Posterior cingulate gyrus (tissue), 11 donors: ENCODE measurements around the gene HTR3E.
"Not testable (repeated sequence)": the region's sequence is repeated elsewhere in the genome, so short reads cannot be mapped to it uniquely, and the experiment has no call there.

Experiments used
- DNase-seq, 10 donors: peaks; one replicate each; pipeline versions ENCODE4 v3.0.0 to v3.0.0-alpha.2; 2020 to 2021; ENCODE audit warnings: mixed read lengths in 3 of 10
- intact Hi-C: fragments of 100-400 bp; cut with DNase I; formaldehyde crosslinking; loops from one replicate; pipeline ENCODE4 v1.15.1; 2023

Gene HTR3E

DNA sequence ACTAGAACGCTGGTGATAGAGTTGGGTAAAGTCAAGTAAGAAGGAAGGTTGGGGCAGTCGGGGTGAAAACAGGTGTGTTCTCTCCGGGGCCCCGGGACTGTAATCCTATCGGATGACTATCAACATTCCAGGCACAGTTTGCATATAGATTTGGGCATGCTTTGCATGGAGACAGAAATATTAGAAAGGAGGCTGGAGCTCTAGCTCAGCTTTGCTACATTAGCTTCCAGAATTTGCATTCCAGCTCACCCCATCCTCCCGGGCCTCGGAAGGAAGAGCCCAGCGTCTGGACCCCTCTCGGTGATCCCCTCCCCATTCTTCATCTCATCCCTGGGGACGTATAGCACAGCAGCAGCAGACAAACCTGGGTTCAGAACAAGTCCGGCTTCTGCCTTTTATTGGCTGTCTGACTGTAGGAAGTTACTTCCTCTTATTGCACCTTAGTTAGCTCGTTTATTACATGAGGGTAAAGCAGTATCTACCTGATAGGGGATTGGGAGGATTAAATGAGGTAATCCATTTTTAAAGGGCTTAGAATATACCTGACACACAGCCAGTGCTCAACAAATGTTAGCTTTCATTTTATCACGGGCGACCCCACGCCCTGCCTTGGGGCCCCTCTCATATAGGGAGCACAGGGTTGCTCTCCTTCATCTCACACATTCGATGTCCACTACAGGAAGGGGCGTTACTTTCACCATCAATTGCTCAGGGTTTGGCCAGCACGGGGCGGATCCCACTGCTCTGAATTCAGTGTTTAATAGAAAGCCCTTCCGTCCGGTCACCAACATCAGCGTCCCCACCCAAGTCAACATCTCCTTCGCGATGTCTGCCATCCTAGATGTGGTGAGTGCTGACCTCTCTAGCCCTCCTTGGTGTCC is 3.2 kb downstream of the HTR3E start:
- intact Hi-C loops, result no loop called here
- DNase-seq, result no peak

GRCh38 chr3:184110316-184110725 is 13.5 kb downstream of the HTR3E start:
- no peak for DNase-seq
- intact Hi-C loops, result no loop called here

DNA sequence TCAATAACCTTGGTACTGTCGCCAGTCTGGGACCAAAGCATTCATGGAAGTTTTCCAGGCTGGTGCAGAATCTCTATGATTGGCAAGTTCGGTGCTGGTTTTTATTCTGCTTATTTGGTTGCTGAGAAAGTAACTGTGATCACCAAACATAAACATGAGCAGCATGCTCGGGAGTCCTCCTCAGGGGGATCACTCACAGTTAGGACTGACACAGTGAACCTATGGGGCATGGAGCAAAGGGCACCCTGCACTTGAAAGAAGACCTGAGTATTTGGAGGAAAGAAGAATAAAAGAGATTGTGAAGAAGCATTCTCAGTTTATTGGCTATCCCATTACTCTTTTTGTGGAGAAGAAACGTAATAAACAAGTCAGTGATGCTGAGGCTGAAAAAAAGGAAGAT is 19.2 kb downstream of the HTR3E start:
- intact Hi-C loops, result no loop called here
- DNase-seq, result no peak

- DNase-seq, result no peak
- intact Hi-C loops, result no loop called here
These were observed 20.8 kb downstream of the HTR3E start for GRCh38 chr3:184117636-184118035.

GRCh38 chr3:184121031-184121430 is 24.2 kb downstream of the HTR3E start:
- DNase-seq, intact Hi-C loops: not testable (repeated sequence)

- DNase-seq, result no peak
- intact Hi-C loops, result no loop called here
These were observed 29.1 kb downstream of the HTR3E start for GRCh38 chr3:184126006-184126405.

- DNase-seq, result peak in 1 of 10 donors; percentile 56
- intact Hi-C loops, result no loop called here
These were observed 32.1 kb downstream of the HTR3E start for GRCh38 chr3:184129012-184129411.

GRCh38 chr3:184132945-184133344 is 36.1 kb downstream of the HTR3E start:
- intact Hi-C loops, result loop anchor here (10.0 kb wide), 2 partner anchors 112 to 238 kb away; partner anchors contain the start of genes ALG3 and EEF1AKMT4
- no peak for DNase-seq

GRCh38 chr3:184133840-184134745 is 37.2 kb downstream of the HTR3E start:
- intact Hi-C loops, result loop anchor here (1.0 to 10.0 kb wide), 3 partner anchors 21 to 239 kb away; partner anchors contain the start of genes ALG3, DVL3 and EEF1AKMT4
- DNase-seq, result peak; percentile 79 to 98 (median 86)

DNA sequence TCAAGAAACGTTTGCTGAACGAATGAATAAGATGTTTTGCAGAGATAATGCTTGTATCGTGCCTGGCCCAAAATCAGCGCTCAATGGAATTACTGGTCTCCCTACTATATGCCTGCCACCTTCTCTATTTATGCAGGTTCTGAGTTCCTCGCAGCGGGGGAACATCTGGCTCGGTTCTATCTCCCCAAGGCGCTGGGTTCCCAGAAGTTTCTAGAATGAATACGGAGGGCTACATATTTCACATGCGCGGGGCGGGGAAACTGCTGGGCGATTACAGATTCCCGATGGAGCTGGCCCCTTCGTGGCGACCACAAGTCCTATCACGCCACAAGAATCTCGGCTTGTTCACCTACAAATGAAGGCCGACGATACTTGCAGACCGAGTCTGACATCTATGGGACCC is 37.9 kb downstream of the HTR3E start:
- no peak for DNase-seq
- intact Hi-C loops, result loop anchor here (1.0 to 10.0 kb wide), 5 partner anchors 21 to 240 kb away; partner anchors contain the start of genes ABCC5, ALG3, DVL3 and EEF1AKMT4

DNA sequence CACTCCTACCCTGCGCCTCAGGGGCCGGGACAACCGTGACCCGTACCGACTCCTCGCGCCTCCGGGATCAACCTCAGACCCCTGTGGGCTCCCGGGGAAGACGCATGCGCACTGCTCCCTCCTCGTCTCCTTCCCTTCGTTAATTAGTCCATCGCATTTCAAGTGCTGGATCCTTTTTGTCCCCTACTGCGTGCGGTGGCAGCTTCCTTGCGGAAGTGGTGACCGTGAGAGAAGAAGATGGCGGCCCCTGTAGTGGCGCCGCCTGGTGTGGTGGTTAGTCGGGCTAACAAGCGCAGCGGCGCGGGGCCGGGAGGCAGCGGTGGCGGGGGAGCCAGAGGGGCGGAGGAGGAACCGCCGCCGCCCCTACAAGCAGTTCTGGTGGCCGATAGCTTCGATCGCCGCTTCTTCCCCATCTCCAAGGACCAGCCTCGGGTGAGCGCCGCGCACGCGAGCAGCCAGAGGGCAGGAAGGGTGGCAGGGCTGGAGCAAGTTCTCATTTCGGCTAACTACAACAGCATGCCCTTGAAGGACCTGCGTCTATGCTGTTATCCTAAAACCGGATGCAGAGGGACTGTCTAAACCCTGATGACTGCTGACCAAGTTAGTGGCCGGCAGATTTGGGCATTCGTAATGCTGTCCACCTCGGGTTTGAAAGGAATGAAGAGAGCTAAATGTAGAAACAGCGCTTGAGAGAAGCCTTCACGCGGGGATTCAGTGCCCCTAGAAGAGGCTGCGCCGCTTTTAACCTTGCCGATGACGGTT is 38.5 kb downstream of the HTR3E start, which contains the start of gene EIF2B5:
Gene EIF2B5, plus strand, starts transcription at position 210 of the 762 bp plus-strand sequence. Its CDS starts 28 bp downstream, at position 238.
- DNase-seq, result peak; percentile 91 to 99 (median 94)
- intact Hi-C loops, result loop anchor here (1.0 to 10.0 kb wide), 4 partner anchors 50 to 241 kb away; partner anchors contain the start of genes ABCC5, ALG3 and EEF1AKMT4

DNA sequence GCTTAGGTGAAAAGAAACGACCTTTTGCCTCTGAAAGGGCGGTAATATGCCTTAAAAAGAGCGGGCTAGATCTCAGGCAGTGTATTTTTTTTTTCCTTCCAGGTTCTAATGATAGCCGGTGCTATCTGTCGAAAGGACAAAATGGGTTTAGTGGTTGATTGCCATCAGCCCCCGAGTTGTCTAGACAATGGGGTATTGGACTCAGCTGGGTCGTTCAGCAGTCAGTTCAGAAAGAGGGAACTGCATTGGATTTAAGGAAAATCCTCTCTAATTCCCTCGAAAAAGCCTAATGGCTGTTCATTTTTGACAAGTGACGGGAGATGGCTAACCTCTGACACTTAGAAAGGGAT is 39.0 kb downstream of the HTR3E start:
- DNase-seq, result no peak
- intact Hi-C loops, result loop anchor here (1.0 to 10.0 kb wide), 4 partner anchors 49 to 241 kb away; partner anchors contain the start of genes ABCC5, ALG3 and EEF1AKMT4

GRCh38 chr3:184140436-184140835 is 43.6 kb downstream of the HTR3E start:
- intact Hi-C loops, result no loop called here
- no peak for DNase-seq

- no peak for DNase-seq
- intact Hi-C loops, result no loop called here
These were observed 45.3 kb downstream of the HTR3E start for GRCh38 chr3:184142199-184142598.

DNA sequence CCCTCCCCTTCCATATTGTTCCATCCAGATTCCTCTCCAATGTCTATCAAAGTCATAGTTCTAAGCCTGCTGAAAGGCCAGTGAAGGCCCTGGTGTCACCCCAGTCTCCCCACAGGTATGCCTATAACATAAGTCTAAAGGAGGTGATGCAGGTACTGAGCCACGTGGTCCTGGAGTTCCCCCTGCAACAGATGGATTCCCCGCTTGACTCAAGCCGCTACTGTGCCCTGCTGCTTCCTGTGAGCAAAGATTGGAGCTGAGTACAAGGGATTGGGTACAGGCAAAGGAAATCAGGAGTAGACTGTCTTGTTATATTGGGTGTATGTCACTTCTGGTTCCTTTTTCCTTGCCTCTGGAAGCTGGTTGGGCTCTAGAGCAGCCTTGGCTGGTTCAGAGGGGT is 46.5 kb downstream of the HTR3E start:
- no peak for DNase-seq

DNA sequence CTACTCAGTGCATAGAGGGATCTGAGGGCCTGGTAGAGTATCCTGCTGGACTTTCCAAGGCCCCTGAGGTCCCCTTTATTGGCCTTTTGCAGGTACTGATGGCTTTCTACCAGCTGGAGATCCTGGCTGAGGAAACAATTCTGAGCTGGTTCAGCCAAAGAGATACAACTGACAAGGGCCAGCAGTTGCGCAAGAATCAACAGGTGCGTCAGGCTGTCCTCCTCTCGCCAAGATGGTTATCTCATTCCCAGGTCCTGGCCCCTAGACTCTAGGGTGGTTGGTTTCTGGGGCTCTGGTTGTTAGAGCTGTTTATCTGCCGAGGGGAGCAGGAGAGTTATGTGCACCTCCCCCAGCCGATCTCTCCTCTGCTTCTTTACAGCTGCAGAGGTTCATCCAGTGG is 47.6 kb downstream of the HTR3E start:
- intact Hi-C loops, result no loop called here

More for the DNA sequence above, 46.5 kb downstream of the HTR3E start:
- intact Hi-C loops, result no loop called here

DNA sequence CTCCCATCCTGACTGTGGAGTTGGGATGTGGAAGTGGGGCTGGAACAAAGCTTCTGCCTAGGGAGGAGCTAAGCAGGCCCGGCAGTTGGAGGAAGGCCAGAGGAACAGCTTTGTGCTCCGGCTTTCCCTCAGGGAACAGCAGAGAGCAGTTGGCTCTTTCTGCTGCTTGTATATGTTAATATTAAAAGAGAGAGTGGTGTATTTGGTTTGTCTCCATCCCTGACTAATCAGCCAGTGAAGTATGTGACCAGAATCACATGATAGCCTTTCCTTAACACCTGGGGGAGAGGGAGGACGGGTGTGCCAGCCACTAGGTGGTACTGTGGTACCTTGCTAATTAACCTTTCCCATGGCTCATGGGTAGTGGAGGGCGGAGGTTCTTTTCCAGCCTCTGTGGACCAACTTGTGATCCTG is 48.3 kb downstream of the HTR3E start:
- intact Hi-C loops, result no loop called here
- DNase-seq, result peak in 3 of 10 donors; percentile 23 to 75 (median 30)

More for the DNA sequence above, 47.6 kb downstream of the HTR3E start:
- DNase-seq, result no peak

- intact Hi-C loops, result no loop called here
- no peak for DNase-seq
These were observed 48.9 kb downstream of the HTR3E start for GRCh38 chr3:184145751-184146270.

DNA sequence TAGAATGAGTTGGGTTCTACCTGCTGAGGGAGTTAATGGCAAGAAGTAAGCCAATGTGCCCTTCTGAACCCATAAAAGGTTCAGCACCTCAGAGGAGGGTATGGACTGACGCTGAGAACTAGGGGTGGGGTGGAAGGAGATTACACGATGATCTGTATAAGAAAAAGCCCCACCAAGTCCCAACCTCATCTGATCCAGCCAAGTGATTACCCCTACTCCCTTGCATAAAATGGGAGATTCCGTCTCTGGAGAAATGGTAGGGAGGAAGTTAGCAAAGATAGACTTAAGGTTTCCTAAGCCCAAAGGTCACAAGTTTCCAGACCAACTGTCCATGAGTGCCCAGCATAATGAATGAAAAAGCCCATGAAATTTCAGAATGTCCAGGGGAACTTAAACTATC is 51.2 kb downstream of the HTR3E start:
- no peak for DNase-seq
- intact Hi-C loops, result no loop called here

GRCh38 chr3:184149123-184149522 is 52.3 kb downstream of the HTR3E start:
- intact Hi-C loops, result no loop called here
- peak in 1 of 10 donors; percentile 6 for DNase-seq
